ENCODE results near the gene HSPA4L.

HSPA4L gene

GRCh38 chr4:127849505-127850234 lies 67.5 kb downstream of the HSPA4L start:
- peaks cover 29% of the 10 kb centered on the region for H3K9me3 ChIP-seq (ENCODE audit: insufficient read depth, low read length)
- no peak for TF ChIP-seq SUZ12 (IDR thresholded peaks at IDR 0.05; ENCODE audit: extremely low read depth, insufficient read depth, insufficient read length)
- TF ChIP-seq ZNF274 (IDR thresholded peaks at IDR 0.05; ENCODE audit: low read depth, low read length): no peak
- no peak for TF ChIP-seq YY1 (IDR thresholded peaks at IDR 0.05; ENCODE audit: insufficient read depth, insufficient read length)
- no peak for DNase-seq (ENCODE audit: low read depth, low spot score)

GRCh38 chr4:127852661-127853060 lies 70.5 kb downstream of the HSPA4L start:
- Histone ChIP-seq H3K27me3 (ENCODE audit: insufficient read depth, insufficient read length) (no peaks in the 10 kb centered on the region), H3K36me3 (ENCODE audit: insufficient read depth, insufficient read length, low read length) (no peaks in the 10 kb centered on the region), H3K9me3 (ENCODE audit: insufficient read depth, low read length) (peaks cover 29% of the 10 kb centered on the region), H3K4me1 (ENCODE audit: insufficient read depth, insufficient read length) (no peaks in the 10 kb centered on the region), H3K4me3 (ENCODE audit: insufficient read length, low read depth) (no peak overlapping the region), H3K9ac (ENCODE audit: insufficient read length, low read depth) (no peak overlapping the region)
- no peak for TF ChIP-seq ZNF274 (IDR thresholded peaks at IDR 0.05; ENCODE audit: low read depth, low read length)
- TF ChIP-seq YY1 (IDR thresholded peaks at IDR 0.05; ENCODE audit: insufficient read depth, insufficient read length): no peak
- no peak for TF ChIP-seq SUZ12 (IDR thresholded peaks at IDR 0.05; ENCODE audit: extremely low read depth, insufficient read depth, insufficient read length)
- peak; percentile 5 for DNase-seq (ENCODE audit: low read depth, low spot score)

More at GRCh38 chr4:127849505-127850234, 67.5 kb downstream of the HSPA4L start:
- Histone ChIP-seq H3K36me3 (ENCODE audit: insufficient read depth, insufficient read length, low read length) (no peaks in the 10 kb centered on the region), H3K4me1 (ENCODE audit: insufficient read depth, insufficient read length) (no peaks in the 10 kb centered on the region), H3K9ac (ENCODE audit: insufficient read length, low read depth) (no peak overlapping the region), H3K4me3 (ENCODE audit: insufficient read length, low read depth) (no peak overlapping the region), H3K27me3 (ENCODE audit: insufficient read depth, insufficient read length) (no peaks in the 10 kb centered on the region)

GRCh38 chr4:127856196-127856812 lies 74.2 kb downstream of the HSPA4L start:
- Histone ChIP-seq H3K36me3 (ENCODE audit: insufficient read depth, insufficient read length, low read length) (no peaks in the 10 kb centered on the region), H3K27me3 (ENCODE audit: insufficient read depth, insufficient read length) (no peaks in the 10 kb centered on the region), H3K4me1 (ENCODE audit: insufficient read depth, insufficient read length) (no peaks in the 10 kb centered on the region), H3K4me3 (ENCODE audit: insufficient read length, low read depth) (no peak overlapping the region), H3K9me3 (ENCODE audit: insufficient read depth, low read length) (peaks cover 10% of the 10 kb centered on the region; the same call in 1 of the 2 replicates), H3K9ac (ENCODE audit: insufficient read length, low read depth) (no peak overlapping the region)
- no peak for DNase-seq (ENCODE audit: low read depth, low spot score)
- TF ChIP-seq YY1 (IDR thresholded peaks at IDR 0.05; ENCODE audit: insufficient read depth, insufficient read length) (no peak), SUZ12 (IDR thresholded peaks at IDR 0.05; ENCODE audit: extremely low read depth, insufficient read depth, insufficient read length) (no peak), ZNF274 (IDR thresholded peaks at IDR 0.05; ENCODE audit: low read depth, low read length) (no peak)

GRCh38 chr4:127856813-127857447 lies 74.8 kb downstream of the HSPA4L start:
- no peak overlapping the region for H3K9ac ChIP-seq (ENCODE audit: insufficient read length, low read depth)
- H3K4me3 ChIP-seq (ENCODE audit: insufficient read length, low read depth): no peak overlapping the region
- no peaks in the 10 kb centered on the region for H3K36me3 ChIP-seq (ENCODE audit: insufficient read depth, insufficient read length, low read length)
- H3K9me3 ChIP-seq (ENCODE audit: insufficient read depth, low read length): peaks cover 10% of the 10 kb centered on the region; the same call in 1 of the 2 replicates
- no peaks in the 10 kb centered on the region for H3K27me3 ChIP-seq (ENCODE audit: insufficient read depth, insufficient read length)
- H3K4me1 ChIP-seq (ENCODE audit: insufficient read depth, insufficient read length): no peaks in the 10 kb centered on the region
- DNase-seq (ENCODE audit: low read depth, low spot score): no peak
- TF ChIP-seq YY1 (IDR thresholded peaks at IDR 0.05; ENCODE audit: insufficient read depth, insufficient read length) (no peak), ZNF274 (IDR thresholded peaks at IDR 0.05; ENCODE audit: low read depth, low read length) (no peak), SUZ12 (IDR thresholded peaks at IDR 0.05; ENCODE audit: extremely low read depth, insufficient read depth, insufficient read length) (no peak)

- H3K4me3 ChIP-seq (ENCODE audit: insufficient read length, low read depth): no peak overlapping the region
- H3K9ac ChIP-seq (ENCODE audit: insufficient read length, low read depth): no peak overlapping the region
- no peaks in the 10 kb centered on the region for H3K36me3 ChIP-seq (ENCODE audit: insufficient read depth, insufficient read length, low read length)
- no peak for DNase-seq (ENCODE audit: low read depth, low spot score)
- no peaks in the 10 kb centered on the region for H3K4me1 ChIP-seq (ENCODE audit: insufficient read depth, insufficient read length)
- no peaks in the 10 kb centered on the region for H3K27me3 ChIP-seq (ENCODE audit: insufficient read depth, insufficient read length)
- no peak for TF ChIP-seq YY1 (IDR thresholded peaks at IDR 0.05; ENCODE audit: insufficient read depth, insufficient read length)
- H3K9me3 ChIP-seq (ENCODE audit: insufficient read depth, low read length): peaks cover 10% of the 10 kb centered on the region; the same call in 1 of the 2 replicates
Observed at GRCh38 chr4:127857641-127858040, 75.5 kb downstream of the HSPA4L start.

- H3K4me3 ChIP-seq (ENCODE audit: insufficient read length, low read depth): no peak overlapping the region
- H3K27me3 ChIP-seq (ENCODE audit: insufficient read depth, insufficient read length): no peaks in the 10 kb centered on the region
- TF ChIP-seq ZNF274 (IDR thresholded peaks at IDR 0.05; ENCODE audit: low read depth, low read length) (no peak), SUZ12 (IDR thresholded peaks at IDR 0.05; ENCODE audit: extremely low read depth, insufficient read depth, insufficient read length) (no peak), YY1 (IDR thresholded peaks at IDR 0.05; ENCODE audit: insufficient read depth, insufficient read length) (no peak)
- no peaks in the 10 kb centered on the region for H3K9me3 ChIP-seq (ENCODE audit: insufficient read depth, low read length)
- H3K9ac ChIP-seq (ENCODE audit: insufficient read length, low read depth): no peak overlapping the region
- DNase-seq (ENCODE audit: low read depth, low spot score): no peak
- H3K36me3 ChIP-seq (ENCODE audit: insufficient read depth, insufficient read length, low read length): no peaks in the 10 kb centered on the region
- H3K4me1 ChIP-seq (ENCODE audit: insufficient read depth, insufficient read length): no peaks in the 10 kb centered on the region
Observed at GRCh38 chr4:127868196-127868595, 86.1 kb downstream of the HSPA4L start.

- H3K4me1 ChIP-seq (ENCODE audit: insufficient read depth, insufficient read length): no peaks in the 10 kb centered on the region
- H3K9ac ChIP-seq (ENCODE audit: insufficient read length, low read depth): no peak overlapping the region
- H3K4me3 ChIP-seq (ENCODE audit: insufficient read length, low read depth): no peak overlapping the region
Observed at GRCh38 chr4:127870281-127870680, 88.2 kb downstream of the HSPA4L start.

More at GRCh38 chr4:127870281-127870680, 88.2 kb downstream of the HSPA4L start:
- Histone ChIP-seq H3K36me3 (ENCODE audit: insufficient read depth, insufficient read length, low read length) (peaks cover under 1% of the 10 kb centered on the region), H3K9me3 (ENCODE audit: insufficient read depth, low read length) (no peaks in the 10 kb centered on the region), H3K27me3 (ENCODE audit: insufficient read depth, insufficient read length) (no peaks in the 10 kb centered on the region)
- DNase-seq (ENCODE audit: low read depth, low spot score): no peak
- TF ChIP-seq YY1 (IDR thresholded peaks at IDR 0.05; ENCODE audit: insufficient read depth, insufficient read length) (no peak), SUZ12 (IDR thresholded peaks at IDR 0.05; ENCODE audit: extremely low read depth, insufficient read depth, insufficient read length) (no peak), ZNF274 (IDR thresholded peaks at IDR 0.05; ENCODE audit: low read depth, low read length) (no peak)
